Astrocyte (in vitro differentiated cells and primary cell): ENCODE data around the gene ESRRB. TPM values are rescaled to one million over a fixed set of nuclear protein-coding genes. Genes with fewer than 3 reads are reported as not detected.
A peak's percentile ranks its signal among the peaks of the same experiment; 100 is the strongest.

ENCODE experiments used
- DNase-seq: peaks from one replicate; pipeline ENCODE4 v3.0.0-alpha.2; 2010; ENCODE audit warnings: low read depth
- FAIRE-seq: peaks from 2 replicates; lab custom pipeline; 2011; peaks lifted over from hg19 to GRCh38; lab: Jason Lieb, UNC
- H2AFZ ChIP-seq: 2 replicates; pipeline ENCODE4 v1.6.0; 2012; ENCODE audit warnings: low read depth, low read length, inconsistent platforms
- H3K27ac ChIP-seq: 2 replicates; pipeline ENCODE4 v1.5.1; 2011; ENCODE audit warnings: low read depth, low read length, inconsistent platforms
- H3K27me3 ChIP-seq: 2 replicates; pipeline ENCODE4 v1.6.0; 2011; ENCODE audit warnings: low read length, inconsistent platforms; ENCODE audit not compliant: insufficient read depth
- H3K36me3 ChIP-seq: 2 replicates; pipeline ENCODE4 v1.5.1; 2011; ENCODE audit warnings: low read length, inconsistent platforms; ENCODE audit not compliant: insufficient read depth
- H3K4me1 ChIP-seq: 2 replicates; pipeline ENCODE4 v1.5.1; 2011; ENCODE audit warnings: low read length, inconsistent platforms; ENCODE audit not compliant: insufficient read depth
- H3K4me2 ChIP-seq: 2 replicates; pipeline ENCODE4 v1.6.0; 2012; ENCODE audit warnings: low read length, inconsistent platforms
- H3K4me3 ChIP-seq: 2 replicates; pipeline ENCODE4 v1.5.1; 2011; ENCODE audit warnings: low read depth, mild to moderate bottlenecking, low read length, inconsistent platforms; ENCODE audit not compliant: insufficient read depth
- H3K79me2 ChIP-seq: 2 replicates; pipeline ENCODE4 v1.6.0; 2012; ENCODE audit warnings: mild to moderate bottlenecking, low read length, inconsistent platforms; ENCODE audit not compliant: insufficient read depth
- H3K9ac ChIP-seq: 2 replicates; pipeline ENCODE4 v1.6.0; 2012; ENCODE audit warnings: mild to moderate bottlenecking, low read length, inconsistent platforms
- H3K9me3 ChIP-seq: 2 replicates; pipeline ENCODE4 v1.5.1; 2012; ENCODE audit warnings: low read depth, mild to moderate bottlenecking, low read length, inconsistent platforms; ENCODE audit not compliant: insufficient read depth
- H4K20me1 ChIP-seq: 2 replicates; pipeline ENCODE4 v1.6.0; 2012; ENCODE audit warnings: low read length, inconsistent platforms; ENCODE audit not compliant: insufficient read depth
- H3K27ac Mint-ChIP-seq: one replicate; pipeline ENCODE4 v1.8.0; 2021; ENCODE audit warnings: mild to moderate bottlenecking, mixed read lengths; ENCODE audit not compliant: unreplicated experiment
- H3K27me3 Mint-ChIP-seq: one replicate; pipeline ENCODE4 v1.8.0; 2021; ENCODE audit warnings: low read depth, mixed read lengths; ENCODE audit not compliant: unreplicated experiment
- H3K36me3 Mint-ChIP-seq: one replicate; pipeline ENCODE4 v1.8.0; 2021; ENCODE audit warnings: low read depth, mixed read lengths; ENCODE audit not compliant: unreplicated experiment
- H3K4me1 Mint-ChIP-seq: one replicate; pipeline ENCODE4 v1.8.0; 2021; ENCODE audit warnings: low read depth, mixed read lengths; ENCODE audit not compliant: unreplicated experiment
- H3K4me3 Mint-ChIP-seq: one replicate; pipeline ENCODE4 v1.8.0; 2021; ENCODE audit warnings: mild to moderate bottlenecking, moderate library complexity, mixed read lengths; ENCODE audit not compliant: unreplicated experiment
- H3K9me3 Mint-ChIP-seq: one replicate; pipeline ENCODE4 v1.8.0; 2021; ENCODE audit warnings: mild to moderate bottlenecking, mixed read lengths; ENCODE audit not compliant: unreplicated experiment
- EZH2 ChIP-seq: IDR thresholded peaks from 2 replicates; pipeline ENCODE4 v1.6.1; 2012; ENCODE audit warnings: mild to moderate bottlenecking, low read length, inconsistent platforms; ENCODE audit not compliant: insufficient read depth
- total RNA-seq: library from RNA; stranded (reverse); gene quantifications from 2 replicates; pipeline ENCODE4 v1.2.1, GENCODE V29; 2021
- TF ChIP-seq, protein P1 (sequence below): IDR thresholded peaks from 2 replicates; pipeline ENCODE4 v1.5.1; 2011; ENCODE audit warnings: low read depth, mild to moderate bottlenecking, inconsistent platforms, low read length, moderate library complexity; ENCODE audit not compliant: insufficient read depth

Gene ESRRB
- total RNA-seq, 1 donor from 2014 or later = not detected

DNA sequence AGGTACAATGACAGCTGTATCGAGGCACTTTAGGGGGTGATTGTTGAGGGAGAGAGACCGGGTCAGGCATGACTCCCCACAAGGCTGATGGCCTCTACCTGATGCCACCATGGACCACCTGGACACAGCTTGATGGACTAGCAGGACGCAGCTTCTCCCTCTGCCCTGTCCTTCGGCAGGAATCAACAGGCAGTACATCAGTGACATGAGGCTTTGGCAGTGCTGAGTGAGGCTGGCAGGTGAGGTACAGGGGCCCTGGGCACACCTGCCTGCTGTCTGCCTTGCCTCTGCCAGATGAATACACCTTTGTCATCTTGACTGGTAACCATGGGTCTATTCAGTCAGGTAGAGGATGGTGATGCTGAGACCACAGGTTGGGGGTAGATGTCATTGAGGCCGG is 25.3 kb upstream of the ESRRB start:
- H3K4me1 ChIP-seq = peaks cover 15% of the 10 kb centered on the region
- peaks cover 41% of the 10 kb centered on the region for H3K27me3 Mint-ChIP-seq
- H3K9me3 ChIP-seq = no peaks in the 10 kb centered on the region
- no peaks in the 10 kb centered on the region for H3K79me2 ChIP-seq
- H3K27ac ChIP-seq = no peak overlapping the region
- no peak overlapping the region for H2AFZ ChIP-seq
- no peak overlapping the region for H3K4me2 ChIP-seq
- H3K9me3 Mint-ChIP-seq = no peaks in the 10 kb centered on the region
- peaks cover 4% of the 10 kb centered on the region for H3K27me3 ChIP-seq
- peaks cover 8% of the 10 kb centered on the region for H3K4me1 Mint-ChIP-seq
- FAIRE-seq (no peak), DNase-seq (no peak)
- no peak overlapping the region for H3K27ac Mint-ChIP-seq
- no peak for TF ChIP-seq EZH2
- TF ChIP-seq, protein P1, sequence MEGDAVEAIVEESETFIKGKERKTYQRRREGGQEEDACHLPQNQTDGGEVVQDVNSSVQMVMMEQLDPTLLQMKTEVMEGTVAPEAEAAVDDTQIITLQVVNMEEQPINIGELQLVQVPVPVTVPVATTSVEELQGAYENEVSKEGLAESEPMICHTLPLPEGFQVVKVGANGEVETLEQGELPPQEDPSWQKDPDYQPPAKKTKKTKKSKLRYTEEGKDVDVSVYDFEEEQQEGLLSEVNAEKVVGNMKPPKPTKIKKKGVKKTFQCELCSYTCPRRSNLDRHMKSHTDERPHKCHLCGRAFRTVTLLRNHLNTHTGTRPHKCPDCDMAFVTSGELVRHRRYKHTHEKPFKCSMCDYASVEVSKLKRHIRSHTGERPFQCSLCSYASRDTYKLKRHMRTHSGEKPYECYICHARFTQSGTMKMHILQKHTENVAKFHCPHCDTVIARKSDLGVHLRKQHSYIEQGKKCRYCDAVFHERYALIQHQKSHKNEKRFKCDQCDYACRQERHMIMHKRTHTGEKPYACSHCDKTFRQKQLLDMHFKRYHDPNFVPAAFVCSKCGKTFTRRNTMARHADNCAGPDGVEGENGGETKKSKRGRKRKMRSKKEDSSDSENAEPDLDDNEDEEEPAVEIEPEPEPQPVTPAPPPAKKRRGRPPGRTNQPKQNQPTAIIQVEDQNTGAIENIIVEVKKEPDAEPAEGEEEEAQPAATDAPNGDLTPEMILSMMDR = no peak
- H3K36me3 ChIP-seq = no peaks in the 10 kb centered on the region
- no peaks in the 10 kb centered on the region for H3K36me3 Mint-ChIP-seq
- no peaks in the 10 kb centered on the region for H4K20me1 ChIP-seq
- no peak overlapping the region for H3K4me3 Mint-ChIP-seq
- H3K9ac ChIP-seq = no peak overlapping the region
- no peak overlapping the region for H3K4me3 ChIP-seq

DNA sequence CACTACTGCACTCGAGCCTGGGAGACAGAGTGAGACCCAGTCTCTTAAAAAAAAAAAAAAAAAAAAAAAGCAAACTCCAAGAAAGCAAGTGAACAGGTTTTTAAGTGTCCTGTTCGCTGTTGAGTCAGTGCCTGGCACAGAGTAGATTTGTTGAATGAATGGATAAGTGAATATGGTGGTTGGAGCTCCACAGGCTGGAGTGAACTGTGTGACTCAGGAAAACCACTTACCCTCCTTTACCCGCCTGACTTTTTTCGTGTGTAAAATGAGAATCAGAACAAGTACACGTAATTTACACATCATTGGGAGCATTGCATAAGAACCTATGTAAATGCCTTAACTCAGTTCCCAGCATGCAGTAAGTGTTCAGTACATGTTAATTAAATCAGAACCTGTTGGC is 24.0 kb upstream of the ESRRB start:
- peaks cover 51% of the 10 kb centered on the region for H3K27me3 Mint-ChIP-seq
- Histone ChIP-seq H3K4me1 (peaks cover 15% of the 10 kb centered on the region), H3K79me2 (no peaks in the 10 kb centered on the region), H3K36me3 (no peaks in the 10 kb centered on the region), H3K9me3 (no peaks in the 10 kb centered on the region), H3K27ac (no peak overlapping the region), H3K4me2 (no peak overlapping the region), H2AFZ (no peak overlapping the region), H4K20me1 (no peaks in the 10 kb centered on the region), H3K9ac (no peak overlapping the region), H3K4me3 (no peak overlapping the region), H3K27me3 (peaks cover 8% of the 10 kb centered on the region)
- DNase-seq = peak; percentile 16
- no peaks in the 10 kb centered on the region for H3K9me3 Mint-ChIP-seq
- FAIRE-seq = no peak
- H3K36me3 Mint-ChIP-seq = no peaks in the 10 kb centered on the region
- no peak overlapping the region for H3K4me3 Mint-ChIP-seq
- peaks cover 8% of the 10 kb centered on the region for H3K4me1 Mint-ChIP-seq
- no peak overlapping the region for H3K27ac Mint-ChIP-seq
- TF ChIP-seq, protein P1 = no peak
- no peak for TF ChIP-seq EZH2

DNA sequence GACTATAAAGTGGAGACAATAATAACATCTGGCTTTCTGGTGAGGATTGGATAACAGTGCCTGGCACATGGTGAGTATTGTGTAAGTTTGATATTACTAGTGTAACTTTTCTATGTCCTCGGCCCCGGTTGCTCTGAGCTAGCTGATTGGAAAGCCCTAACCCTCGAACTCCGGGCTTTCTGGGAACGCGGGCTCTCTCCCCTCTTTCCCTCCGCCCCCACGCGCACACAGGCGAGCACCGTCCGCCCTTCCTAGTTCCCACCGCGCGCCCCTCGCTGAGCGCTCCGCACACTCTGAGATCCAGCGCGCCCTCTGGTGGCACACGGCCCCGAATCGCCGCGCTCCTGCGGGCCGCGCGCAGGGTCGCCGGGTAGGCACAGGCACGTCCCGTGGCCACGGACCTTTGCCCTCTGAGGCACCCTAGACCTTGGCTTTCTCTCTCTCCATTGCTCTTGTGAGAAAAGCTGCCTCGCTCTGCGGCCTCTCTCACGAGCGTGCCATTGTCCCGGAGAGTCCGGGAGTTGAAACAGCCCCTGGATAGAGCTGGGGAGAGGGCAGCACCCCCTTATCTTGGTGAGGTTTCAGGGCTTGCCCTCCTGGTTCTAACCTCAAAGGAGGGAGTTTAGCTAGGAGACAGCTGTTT is 23.2 kb upstream of the ESRRB start:
- Mint-ChIP-seq H3K36me3 (no peaks in the 10 kb centered on the region), H3K4me3 (no peak overlapping the region), H3K4me1 (peaks cover 8% of the 10 kb centered on the region), H3K27me3 (peaks cover 54% of the 10 kb centered on the region), H3K9me3 (no peaks in the 10 kb centered on the region), H3K27ac (no peak overlapping the region)
- Histone ChIP-seq H3K4me2 (peak overlapping the region; percentile 74), H3K79me2 (no peaks in the 10 kb centered on the region), H3K9ac (no peak overlapping the region), H3K9me3 (no peaks in the 10 kb centered on the region), H3K4me1 (peaks cover 15% of the 10 kb centered on the region), H3K36me3 (no peaks in the 10 kb centered on the region), H3K4me3 (peak overlapping the region; percentile 33), H3K27ac (no peak overlapping the region), H2AFZ (peak overlapping the region; percentile 50), H4K20me1 (no peaks in the 10 kb centered on the region), H3K27me3 (peaks cover 8% of the 10 kb centered on the region)
- FAIRE-seq (no peak), DNase-seq (peak; percentile 21)
- TF ChIP-seq, protein P1 = peak; percentile 44
- no peak for TF ChIP-seq EZH2
